M059J (cell line): ENCODE data around the gene PACSIN1. TPM values are rescaled to one million over a fixed set of nuclear protein-coding genes. Genes with fewer than 3 reads are reported as not detected.
"Not testable (repeated sequence)": the region's sequence is repeated elsewhere in the genome, so short reads cannot be mapped to it uniquely, and the experiment has no call there.

Source experiments
- DNase-seq: peaks from one replicate; pipeline ENCODE4 v3.0.0-alpha.2; 2012; ENCODE audit warnings: low read depth
- total RNA-seq: library from RNA; depleted of rRNA; stranded (reverse); fragments of >200 nt; shearing (Covaris generic); gene quantifications from 2 replicates; pipeline ENCODE4 v1.2.3, GENCODE V29; 2014

Gene PACSIN1
- total RNA-seq, 1 experiment from 2014 or later = 0.20 TPM

- DNase-seq = peak; percentile 59
Measured at GRCh38 chr6:34484899-34485298, 19.0 kb downstream of the PACSIN1 start.

GRCh38 chr6:34485321-34486060, 19.6 kb downstream of the PACSIN1 start:
- no peak for DNase-seq

GRCh38 chr6:34486106-34486740, 20.3 kb downstream of the PACSIN1 start:
- DNase-seq = no peak

GRCh38 chr6:34486886-34487285, 21.0 kb downstream of the PACSIN1 start:
- DNase-seq = not testable (repeated sequence)

- no peak for DNase-seq
Measured at GRCh38 chr6:34487536-34487935, 21.7 kb downstream of the PACSIN1 start.

GRCh38 chr6:34489207-34489805, 23.4 kb downstream of the PACSIN1 start:
- no peak for DNase-seq

- no peak for DNase-seq
Measured at GRCh38 chr6:34490390-34491090, 24.7 kb downstream of the PACSIN1 start.

- DNase-seq = peak; percentile 36
Measured at GRCh38 chr6:34491091-34491430, 25.2 kb downstream of the PACSIN1 start.

- no peak for DNase-seq
Measured at GRCh38 chr6:34493344-34493743, 27.5 kb downstream of the PACSIN1 start.

- DNase-seq = no peak
Measured at GRCh38 chr6:34494973-34495372, 29.1 kb downstream of the PACSIN1 start.

- DNase-seq = no peak
Measured at GRCh38 chr6:34496103-34496685, 30.3 kb downstream of the PACSIN1 start.

GRCh38 chr6:34497411-34497810, 31.5 kb downstream of the PACSIN1 start:
- no peak for DNase-seq

GRCh38 chr6:34506718-34507117, 40.8 kb downstream of the PACSIN1 start:
- DNase-seq = no peak

- no peak for DNase-seq
Measured at GRCh38 chr6:34508425-34508824, 42.5 kb downstream of the PACSIN1 start.

- no peak for DNase-seq
Measured at GRCh38 chr6:34509782-34510181, 43.9 kb downstream of the PACSIN1 start.

- DNase-seq = no peak
Measured at GRCh38 chr6:34510299-34510698, 44.4 kb downstream of the PACSIN1 start.

GRCh38 chr6:34511214-34511914, 45.5 kb downstream of the PACSIN1 start:
- no peak for DNase-seq

- DNase-seq = no peak
Measured at GRCh38 chr6:34511915-34512737, 46.2 kb downstream of the PACSIN1 start.

- no peak for DNase-seq
Measured at GRCh38 chr6:34512738-34513115, 46.9 kb downstream of the PACSIN1 start.

GRCh38 chr6:34513646-34514045, 47.8 kb downstream of the PACSIN1 start:
- no peak for DNase-seq

- no peak for DNase-seq
Measured at GRCh38 chr6:34514112-34514511, 48.2 kb downstream of the PACSIN1 start.
